Measurements from ENCODE around the gene PLD2.
A peak's percentile ranks its signal among the peaks of the same experiment; 100 is the strongest.

PLD2 gene

GRCh38 chr17:4806777-4807604 is at the start of gene PLD2:
PLD2 (plus strand) TSS chr17:4807152; CDS start chr17:4807773, 621 bp downstream.
- DNase-seq: peak; percentile 41 to 73

- DNase-seq: no peak
These were observed 47.1 kb upstream of the PLD2 start for GRCh38 chr17:4759776-4760236.

GRCh38 chr17:4764595-4764994 is 42.4 kb upstream of the PLD2 start:
- DNase-seq: no peak

GRCh38 chr17:4766201-4766600 is 40.8 kb upstream of the PLD2 start:
- DNase-seq: no peak

GRCh38 chr17:4766723-4767122 is 40.2 kb upstream of the PLD2 start:
- DNase-seq: no peak

- DNase-seq: no peak
These were observed 38.7 kb upstream of the PLD2 start for GRCh38 chr17:4768298-4768697.

GRCh38 chr17:4769628-4770027 is 37.3 kb upstream of the PLD2 start:
- no peak for DNase-seq

- no peak for DNase-seq
These were observed 35.3 kb upstream of the PLD2 start, which contains the start of gene TM4SF5 for GRCh38 chr17:4771519-4772234. TM4SF5 (plus strand) TSS chr17:4771886; CDS start chr17:4771923, 37 bp downstream.

- DNase-seq: no peak
These were observed 34.7 kb upstream of the PLD2 start for GRCh38 chr17:4772235-4772613.

- DNase-seq: no peak
These were observed 28.8 kb upstream of the PLD2 start for GRCh38 chr17:4777969-4778760.

- DNase-seq: no peak
These were observed 26.5 kb upstream of the PLD2 start for GRCh38 chr17:4780325-4780955.

- DNase-seq: no peak
These were observed 24.3 kb upstream of the PLD2 start for GRCh38 chr17:4782652-4783051.

GRCh38 chr17:4785311-4786105 is 21.4 kb upstream of the PLD2 start:
- DNase-seq: no peak

GRCh38 chr17:4786106-4786511 is 20.8 kb upstream of the PLD2 start, which contains the start of gene VMO1:
VMO1 (minus strand) TSS chr17:4786364; CDS start chr17:4786352, 12 bp downstream.
- no peak for DNase-seq

GRCh38 chr17:4786516-4786915 is 20.4 kb upstream of the PLD2 start:
- DNase-seq: no peak

- no peak for DNase-seq
These were observed 18.7 kb upstream of the PLD2 start for GRCh38 chr17:4788159-4788806.

- no peak for DNase-seq
These were observed 17.9 kb upstream of the PLD2 start, which contains the start of gene GLTPD2 for GRCh38 chr17:4788807-4789700. GLTPD2 (plus strand) TSS chr17:4788964; CDS start chr17:4789012, 48 bp downstream.

- DNase-seq: no peak
These were observed 17.3 kb upstream of the PLD2 start for GRCh38 chr17:4789701-4789950.

GRCh38 chr17:4789951-4790704 is 16.8 kb upstream of the PLD2 start:
- peak; percentile 74 to 91 for DNase-seq

GRCh38 chr17:4790705-4791088 is 16.3 kb upstream of the PLD2 start:
- no peak for DNase-seq
